Measurements from ENCODE around the gene PROSER2. TPM values are rescaled to one million over a fixed set of nuclear protein-coding genes. Genes with fewer than 3 reads are reported as not detected.

Gene PROSER2
- total and polyA plus RNA-seq, 4 donors, result 6.5 to 24.9 (median 9.9) TPM

DNA sequence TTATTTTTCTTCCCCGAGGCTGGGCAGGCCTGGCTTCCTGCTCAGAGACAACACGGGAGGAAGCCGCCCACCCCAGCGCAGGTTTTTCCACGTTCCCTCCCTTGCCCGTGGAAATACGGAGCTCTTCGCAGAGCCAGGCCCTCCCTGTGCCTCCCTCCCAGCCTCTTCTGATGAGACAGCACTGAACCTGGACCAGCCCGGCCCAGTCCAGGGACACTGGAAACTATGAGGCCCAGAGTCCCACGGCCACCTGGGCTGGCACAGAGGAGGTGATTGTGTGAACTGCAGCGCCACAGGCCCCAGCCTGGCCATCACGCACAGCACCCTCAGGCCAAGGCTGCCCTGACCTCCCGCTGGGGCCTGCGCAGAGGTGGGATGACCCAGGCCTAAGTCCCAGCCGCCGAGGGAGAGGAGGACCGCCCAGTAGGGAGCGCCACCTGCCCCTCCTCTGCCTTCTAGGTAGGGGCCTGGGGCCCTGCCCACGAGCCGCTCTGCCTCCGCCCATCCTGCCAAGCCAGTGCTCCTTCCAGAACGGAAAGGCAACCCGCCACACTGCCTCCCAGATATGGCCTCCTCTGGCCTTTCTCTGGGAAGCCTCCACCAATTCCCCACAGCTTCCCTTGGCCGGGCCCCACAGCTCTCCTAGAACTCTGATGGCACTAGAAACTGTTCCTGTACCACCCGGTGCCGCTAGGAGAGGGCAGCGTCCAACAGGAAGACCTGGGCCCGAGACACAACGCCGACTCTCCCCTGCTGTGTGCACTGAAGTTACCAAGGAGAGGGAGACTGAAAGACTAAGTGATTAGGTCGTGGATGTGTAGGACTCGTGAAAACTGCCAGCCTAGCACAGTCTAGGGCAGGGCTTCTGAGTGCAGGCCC is 57.2 kb downstream of the PROSER2 start:
- H3K4me1 ChIP-seq (ENCODE audit: control insufficient read depth in 4 of 4, insufficient read depth in 4 of 4, low read length in 3 of 4), result peaks cover 11 to 21% (median 18%) of the 10 kb centered on the region in 4 donors
- H3K9ac ChIP-seq (ENCODE audit: low read depth in 1 of 2, low read length in 2 of 2), result no peak overlapping the region
- H3K27me3 ChIP-seq (ENCODE audit: control insufficient read depth in 4 of 4, insufficient read depth in 4 of 4, low read length in 3 of 4), result no peaks in the 10 kb centered on the region
- no peak overlapping the region for H3K4me3 ChIP-seq (ENCODE audit: low read depth in 1 of 3, low read length in 3 of 3)
- DNase-seq (ENCODE audit: low spot score), result no peak
- WGBS, result 92% methylated on average over 32 of the region's 32 CpGs
- H3K9me3 ChIP-seq (ENCODE audit: control insufficient read depth in 4 of 4, low read length in 3 of 4), result no peaks in the 10 kb centered on the region
- H3K27ac ChIP-seq (ENCODE audit: low read depth in 1 of 2, low read length in 2 of 2), result no peak overlapping the region
- no peaks in the 10 kb centered on the region for H3K36me3 ChIP-seq (ENCODE audit: control insufficient read depth in 4 of 4, insufficient read depth in 3 of 4, low read depth in 1 of 4, low read length in 3 of 4)
- TF ChIP-seq CTCF (IDR thresholded peaks at IDR 0.05; ENCODE audit: low read depth, low read length, missing input control) (no peak), ZBTB33 (IDR thresholded peaks at IDR 0.05) (no peak)

DNA sequence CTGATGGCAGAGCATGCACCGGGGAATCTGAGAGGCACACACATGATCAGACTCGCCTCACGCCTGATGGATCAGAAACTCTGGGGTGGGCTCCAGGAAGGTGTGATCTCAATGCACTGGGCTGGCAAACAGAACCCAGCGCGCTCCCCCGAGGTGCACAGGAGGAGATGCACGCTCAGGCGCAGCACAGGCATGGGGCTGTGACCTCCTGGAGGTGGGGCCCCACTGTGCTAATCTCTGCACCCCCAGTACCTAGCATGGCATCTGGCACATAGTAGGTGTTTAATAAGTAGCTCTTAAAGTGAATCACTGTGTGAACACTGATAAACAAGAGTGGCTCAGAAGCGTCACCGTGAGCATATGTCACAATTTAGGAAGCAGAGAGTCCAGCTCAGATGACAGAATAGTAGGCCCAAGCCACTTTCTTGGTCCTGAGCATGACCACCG is 57.9 kb downstream of the PROSER2 start:
- Histone ChIP-seq H3K27ac (ENCODE audit: low read depth in 1 of 2, low read length in 2 of 2) (no peak overlapping the region), H3K36me3 (ENCODE audit: control insufficient read depth in 4 of 4, insufficient read depth in 3 of 4, low read depth in 1 of 4, low read length in 3 of 4) (no peaks in the 10 kb centered on the region), H3K4me1 (ENCODE audit: control insufficient read depth in 4 of 4, insufficient read depth in 4 of 4, low read length in 3 of 4) (peaks cover 7 to 17% (median 13%) of the 10 kb centered on the region in 4 donors), H3K9ac (ENCODE audit: low read depth in 1 of 2, low read length in 2 of 2) (no peak overlapping the region), H3K27me3 (ENCODE audit: control insufficient read depth in 4 of 4, insufficient read depth in 4 of 4, low read length in 3 of 4) (no peaks in the 10 kb centered on the region), H3K4me3 (ENCODE audit: low read depth in 1 of 3, low read length in 3 of 3) (no peak overlapping the region), H3K9me3 (ENCODE audit: control insufficient read depth in 4 of 4, low read length in 3 of 4) (no peaks in the 10 kb centered on the region)
- TF ChIP-seq JUND (IDR thresholded peaks at IDR 0.05) (no peak), NR2F2 (IDR thresholded peaks at IDR 0.05) (no peak), RAD21 (IDR thresholded peaks at IDR 0.05) (no peak), HNF4G (IDR thresholded peaks at IDR 0.05) (no peak), EGR1 (IDR thresholded peaks at IDR 0.05; ENCODE audit: low read depth in 2 of 2) (no peak), ATF3 (IDR thresholded peaks at IDR 0.05) (no peak), CTCF (IDR thresholded peaks at IDR 0.05; ENCODE audit: low read depth, low read length, missing input control) (no peak)
- WGBS, result 87% methylated on average over 11 of the region's 11 CpGs
- DNase-seq (ENCODE audit: low spot score), result no peak

Data from liver (tissue), 9 donors.